Nephron progenitor cell (in vitro differentiated cells): ENCODE data around the gene CD8B.
A peak's percentile ranks its signal among the peaks of the same experiment; 100 is the strongest.

Experiments used
- DNase-seq: peaks from one replicate; pipeline ENCODE4 v3.0.0; 2021
- H3K27ac Mint-ChIP-seq: 2 replicates; pipeline ENCODE4 v1.8.0; 2021; ENCODE audit warnings: mild to moderate bottlenecking, moderate library complexity, mixed read lengths
- H3K27me3 Mint-ChIP-seq: 2 replicates; pipeline ENCODE4 v1.8.0; 2021; ENCODE audit warnings: mild to moderate bottlenecking, low read depth, mixed read lengths; ENCODE audit not compliant: poor library complexity
- H3K36me3 Mint-ChIP-seq: 2 replicates; pipeline ENCODE4 v1.8.0; 2021; ENCODE audit warnings: low read depth, mixed read lengths
- H3K4me1 Mint-ChIP-seq: 2 replicates; pipeline ENCODE4 v1.8.0; 2021; ENCODE audit warnings: mixed read lengths
- H3K4me3 Mint-ChIP-seq: 2 replicates; pipeline ENCODE4 v1.8.0; 2021; ENCODE audit warnings: mild to moderate bottlenecking, moderate library complexity, mixed read lengths
- H3K9me3 Mint-ChIP-seq: 2 replicates; pipeline ENCODE4 v1.8.0; 2021; ENCODE audit warnings: mild to moderate bottlenecking, moderate library complexity, mixed read lengths
- TF ChIP-seq, protein P1 (sequence below): fragments of 200-600 bp; sonication (generic); IDR thresholded peaks from 2 replicates; pipeline ENCODE4 v1.5.0; 2021; ENCODE audit warnings: antibody characterized with exemption

CD8B gene

DNA sequence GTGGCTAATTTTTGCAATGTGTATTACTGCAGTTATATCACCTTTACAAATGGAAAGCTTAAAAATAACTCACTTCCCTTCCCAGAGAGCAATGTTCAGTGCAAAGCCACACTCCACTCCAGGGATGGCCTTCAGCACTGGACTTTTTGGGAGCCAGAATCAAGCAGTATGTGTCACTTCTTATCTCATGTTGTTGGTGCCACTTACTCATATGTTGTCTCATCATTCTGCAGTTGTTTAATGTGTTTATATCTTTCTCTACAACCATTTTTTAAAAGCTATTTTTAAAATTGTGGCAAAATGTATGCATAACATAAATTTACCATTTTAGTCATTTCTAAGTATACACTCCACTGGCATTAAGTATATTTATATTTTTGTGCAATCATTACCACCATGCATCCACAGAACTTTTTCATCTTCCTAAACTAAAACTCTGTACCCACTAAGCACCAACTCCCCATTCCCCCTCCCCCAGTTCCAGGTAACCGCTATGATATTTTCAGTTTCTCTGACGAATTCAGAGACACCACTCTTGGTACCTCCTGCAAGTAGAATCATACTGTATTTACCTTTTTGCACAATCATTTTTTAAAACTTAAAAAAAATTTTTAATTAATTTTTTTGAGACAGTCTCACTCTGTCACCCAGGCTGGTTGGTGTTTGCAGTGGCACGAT is 38.9 kb downstream of the CD8B start:
- TF ChIP-seq, protein P1, sequence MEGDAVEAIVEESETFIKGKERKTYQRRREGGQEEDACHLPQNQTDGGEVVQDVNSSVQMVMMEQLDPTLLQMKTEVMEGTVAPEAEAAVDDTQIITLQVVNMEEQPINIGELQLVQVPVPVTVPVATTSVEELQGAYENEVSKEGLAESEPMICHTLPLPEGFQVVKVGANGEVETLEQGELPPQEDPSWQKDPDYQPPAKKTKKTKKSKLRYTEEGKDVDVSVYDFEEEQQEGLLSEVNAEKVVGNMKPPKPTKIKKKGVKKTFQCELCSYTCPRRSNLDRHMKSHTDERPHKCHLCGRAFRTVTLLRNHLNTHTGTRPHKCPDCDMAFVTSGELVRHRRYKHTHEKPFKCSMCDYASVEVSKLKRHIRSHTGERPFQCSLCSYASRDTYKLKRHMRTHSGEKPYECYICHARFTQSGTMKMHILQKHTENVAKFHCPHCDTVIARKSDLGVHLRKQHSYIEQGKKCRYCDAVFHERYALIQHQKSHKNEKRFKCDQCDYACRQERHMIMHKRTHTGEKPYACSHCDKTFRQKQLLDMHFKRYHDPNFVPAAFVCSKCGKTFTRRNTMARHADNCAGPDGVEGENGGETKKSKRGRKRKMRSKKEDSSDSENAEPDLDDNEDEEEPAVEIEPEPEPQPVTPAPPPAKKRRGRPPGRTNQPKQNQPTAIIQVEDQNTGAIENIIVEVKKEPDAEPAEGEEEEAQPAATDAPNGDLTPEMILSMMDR: no peak
- DNase-seq: no peak
- H3K4me1 Mint-ChIP-seq: peaks cover 19% of the 10 kb centered on the region
- H3K4me3 Mint-ChIP-seq: no peak overlapping the region
- peaks cover 9% of the 10 kb centered on the region for H3K27me3 Mint-ChIP-seq
- no peak overlapping the region for H3K27ac Mint-ChIP-seq
- H3K36me3 Mint-ChIP-seq: peaks cover 11% of the 10 kb centered on the region
- H3K9me3 Mint-ChIP-seq: peaks cover 30% of the 10 kb centered on the region

DNA sequence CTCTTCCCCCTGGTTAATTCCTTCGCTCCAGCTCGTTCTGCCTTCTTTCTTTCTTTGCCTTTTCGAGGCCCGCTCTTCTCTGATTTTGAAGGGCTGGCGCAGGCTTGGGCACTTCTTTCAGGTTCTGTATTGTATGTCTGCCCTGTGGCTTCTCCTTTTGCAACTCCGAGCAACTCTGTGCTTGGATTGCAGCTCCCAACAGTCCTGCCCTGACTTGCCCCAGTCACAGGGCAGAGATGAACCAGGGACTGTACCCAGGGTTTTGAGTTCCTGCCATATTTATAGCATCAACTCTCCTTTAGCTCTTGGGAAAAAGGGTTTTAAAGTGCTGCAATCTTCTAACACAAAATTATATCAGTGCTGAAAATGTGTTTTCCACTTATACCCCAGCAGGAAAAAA is 39.8 kb downstream of the CD8B start:
- Mint-ChIP-seq H3K4me3 (no peak overlapping the region), H3K36me3 (peaks cover 11% of the 10 kb centered on the region), H3K27ac (no peak overlapping the region), H3K4me1 (peaks cover 18% of the 10 kb centered on the region), H3K27me3 (peaks cover 9% of the 10 kb centered on the region), H3K9me3 (peaks cover 30% of the 10 kb centered on the region)
- no peak for DNase-seq
- TF ChIP-seq, protein P1: no peak

DNA sequence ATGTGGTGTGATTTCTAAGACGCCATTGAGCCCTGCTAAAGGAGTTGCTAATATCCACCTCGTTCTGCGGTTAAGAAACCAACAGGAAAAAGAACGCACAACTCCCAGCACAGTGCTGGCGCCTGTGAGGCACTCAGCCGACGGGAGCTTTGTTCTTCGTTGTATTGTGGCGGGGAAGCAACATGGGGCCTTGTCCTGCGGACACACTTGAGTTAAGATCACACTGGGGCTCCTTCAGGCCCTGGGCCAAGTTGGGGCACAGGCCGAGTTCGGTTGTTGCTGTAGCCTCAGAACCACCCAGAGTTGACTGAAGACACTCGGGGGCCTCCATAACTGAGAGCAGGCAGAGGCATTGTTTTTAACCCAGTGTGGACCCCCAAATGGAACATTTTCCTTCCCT is 40.4 kb downstream of the CD8B start:
- H3K27me3 Mint-ChIP-seq: peaks cover 9% of the 10 kb centered on the region
- peaks cover 17% of the 10 kb centered on the region for H3K4me1 Mint-ChIP-seq
- no peak for DNase-seq
- no peak overlapping the region for H3K4me3 Mint-ChIP-seq
- H3K9me3 Mint-ChIP-seq: peaks cover 30% of the 10 kb centered on the region
- H3K36me3 Mint-ChIP-seq: peaks cover 11% of the 10 kb centered on the region
- no peak overlapping the region for H3K27ac Mint-ChIP-seq
- TF ChIP-seq, protein P1: no peak

DNA sequence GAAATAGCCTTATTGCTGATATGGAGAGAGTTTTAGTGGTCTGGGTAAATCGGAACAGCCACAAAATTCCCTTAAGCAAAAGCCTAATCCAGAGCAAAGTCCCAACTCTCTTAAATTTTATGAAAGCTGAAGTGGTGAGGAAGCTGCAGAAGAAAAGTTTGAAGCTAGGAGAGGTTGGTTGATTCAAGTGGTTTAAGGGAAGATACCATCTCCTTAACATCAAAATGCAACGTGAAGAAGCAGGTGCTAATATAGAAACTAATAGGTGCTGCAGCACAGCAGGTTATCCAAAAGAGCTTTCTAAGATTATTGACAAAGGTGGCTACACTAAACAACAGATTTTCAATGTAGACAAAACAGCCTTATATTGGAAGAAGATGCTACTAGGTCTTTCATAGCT is 42.7 kb downstream of the CD8B start:
- no peak overlapping the region for H3K27ac Mint-ChIP-seq
- peaks cover 3% of the 10 kb centered on the region for H3K27me3 Mint-ChIP-seq
- no peak overlapping the region for H3K4me3 Mint-ChIP-seq
- peaks cover 11% of the 10 kb centered on the region for H3K36me3 Mint-ChIP-seq
- no peak for DNase-seq
- H3K9me3 Mint-ChIP-seq: peaks cover 30% of the 10 kb centered on the region
- peaks cover 7% of the 10 kb centered on the region for H3K4me1 Mint-ChIP-seq
- TF ChIP-seq, protein P1: no peak

DNA sequence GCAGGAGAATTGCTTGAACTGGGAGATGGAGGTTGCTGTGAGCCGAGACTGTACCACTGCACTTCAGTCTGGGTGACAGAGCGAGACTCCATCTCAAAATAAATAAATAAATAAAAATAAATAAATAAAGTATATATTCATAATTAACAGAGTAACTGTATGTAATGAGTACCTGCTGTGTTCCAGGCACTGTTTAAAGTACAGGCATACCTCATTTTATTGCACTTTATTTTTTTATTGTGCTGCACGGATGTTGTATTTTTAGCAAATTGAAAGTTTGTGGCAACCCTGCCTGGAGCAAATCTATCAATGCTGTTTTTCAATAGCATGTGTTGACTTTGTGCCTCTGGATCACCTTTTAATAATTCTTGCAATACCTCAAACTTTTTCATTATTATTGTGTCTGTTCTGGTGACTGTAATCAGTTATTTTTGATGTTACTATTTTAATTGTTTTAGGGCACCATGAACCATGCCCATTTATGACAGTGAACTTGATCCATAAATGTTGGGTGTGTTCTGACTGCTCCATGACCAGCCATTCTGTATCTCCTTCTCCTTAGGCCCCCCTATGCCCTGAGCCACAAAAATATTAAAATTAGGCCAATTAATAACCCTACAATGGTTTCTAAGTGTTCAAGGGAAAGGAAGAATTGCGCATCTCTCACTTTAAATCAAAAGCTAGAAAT is 43.4 kb downstream of the CD8B start:
- TF ChIP-seq, protein P1: no peak
- Mint-ChIP-seq H3K4me3 (no peak overlapping the region), H3K27ac (no peak overlapping the region), H3K4me1 (no peaks in the 10 kb centered on the region), H3K9me3 (peaks cover 30% of the 10 kb centered on the region), H3K36me3 (peaks cover 11% of the 10 kb centered on the region), H3K27me3 (peaks cover 3% of the 10 kb centered on the region)
- DNase-seq: no peak

DNA sequence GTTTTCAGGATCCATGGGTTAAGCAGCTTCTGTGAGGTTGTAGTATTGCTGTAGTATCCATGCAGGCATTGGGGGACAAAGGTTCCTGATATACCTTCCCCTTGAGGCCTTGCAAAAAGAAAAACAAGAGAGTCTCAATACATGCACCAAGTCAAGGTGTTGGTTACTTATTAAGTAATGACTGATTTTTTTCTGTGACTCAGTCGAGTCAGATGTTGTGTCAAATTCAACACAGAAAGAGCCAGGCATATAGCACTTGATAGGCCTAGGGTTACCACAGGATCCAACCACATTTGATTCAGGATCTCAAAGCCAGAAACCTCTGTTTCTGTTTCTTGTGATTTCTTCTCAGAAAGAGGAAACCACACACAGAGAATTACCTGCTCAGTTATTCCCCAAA is 46.1 kb downstream of the CD8B start:
- Mint-ChIP-seq H3K4me3 (no peak overlapping the region), H3K36me3 (no peaks in the 10 kb centered on the region), H3K4me1 (no peaks in the 10 kb centered on the region)

More for the DNA sequence above, 46.1 kb downstream of the CD8B start:
- Mint-ChIP-seq H3K27me3 (peaks cover 3% of the 10 kb centered on the region), H3K9me3 (peaks cover 15% of the 10 kb centered on the region), H3K27ac (peak overlapping the region; percentile 46)
- TF ChIP-seq, protein P1: no peak
- no peak for DNase-seq
